Gastroesophageal sphincter (tissue), 4 donors: Measurements from ENCODE around the gene TEX54. TPM values are rescaled to one million over a fixed set of nuclear protein-coding genes. Genes with fewer than 3 reads are reported as not detected.

Experiments
- ATAC-seq: fragments of 150-250 bp; one replicate; pipeline ENCODE4 v1.9.1; 2016; ENCODE audit warnings: mild to moderate bottlenecking, moderate library complexity
- H3K27ac ChIP-seq, 4 donors: fragments of 200-600 bp; sonication (generic) in 3 of 4; 1 replicate in 3 of 4; 2 replicates in 1 of 4; pipeline ENCODE4 v1.5.1; 2016 to 2019
- H3K27me3 ChIP-seq: fragments of 200-600 bp; sonication (generic); one replicate; pipeline ENCODE4 v1.5.1; 2019
- H3K36me3 ChIP-seq, 2 donors: fragments of 200-600 bp; sonication (generic); one replicate each; pipeline ENCODE4 v1.5.1; 2019; ENCODE audit warnings: control low read depth in 1 of 2
- H3K4me1 ChIP-seq, 3 donors: fragments of 200-600 bp; sonication (generic); 1 replicate in 2 of 3; 2 replicates in 1 of 3; pipeline ENCODE4 v1.5.1; 2016 to 2019; ENCODE audit warnings: control low read depth in 2 of 3
- H3K4me3 ChIP-seq, 2 donors: fragments of 200-600 bp; sonication (generic); one replicate each; pipeline ENCODE4 v1.5.1; 2019; ENCODE audit warnings: mild to moderate bottlenecking in 1 of 2, moderate library complexity in 1 of 2
- H3K9me3 ChIP-seq, 3 donors: fragments of 200-600 bp; sonication (generic); one replicate each; pipeline ENCODE4 v1.5.1; 2017 to 2019; ENCODE audit warnings: control low read depth in 2 of 3
- EP300 ChIP-seq: sonication (generic); formaldehyde crosslinking; IDR thresholded peaks from one replicate; pipeline ENCODE4 v1.6.1; 2017; ENCODE audit warnings: antibody characterized with exemption, mild to moderate bottlenecking
- POLR2A ChIP-seq, 2 donors: fragments of 450-650 bp; IDR thresholded peaks; one replicate each; pipeline ENCODE4 v1.6.1; 2017; ENCODE audit warnings: antibody characterized with exemption in 2 of 2, mild to moderate bottlenecking in 2 of 2, moderate library complexity in 1 of 2
- POLR2AphosphoS5 ChIP-seq: sonication (generic); formaldehyde crosslinking; IDR thresholded peaks from one replicate; pipeline ENCODE4 v1.6.1; 2017; ENCODE audit warnings: antibody characterized with exemption
- WGBS, 2 donors: methylation state at CpG; one replicate each; pipeline ENCODE4 v1.1.5; 2018; ENCODE audit warnings: low coverage in 1 of 2; 5-methylcytosine and 5-hydroxymethylcytosine counted together
- total RNA-seq, 4 donors: library from RNA; depleted of rRNA; stranded (reverse); fragments of >200 nt; gene quantifications; one replicate each; pipeline ENCODE4 v1.1.0, GENCODE V29; 2016
- TF ChIP-seq, protein P1 (sequence below), 4 experiments: fragments of 200-600 bp in 2 of 4; fragments of 450-650 bp in 2 of 4; sonication (generic) in 1 of 4; IDR thresholded peaks; one replicate each; pipeline ENCODE4 v1.5.1; 2017 to 2019; ENCODE audit warnings: antibody characterized with exemption in 4 of 4, mild to moderate bottlenecking in 2 of 4, moderate library complexity in 2 of 4

TEX54 gene
- total RNA-seq, 4 donors from 2014 or later, result not detected

GRCh38 chr11:62789576-62789975 is 43.1 kb downstream of the TEX54 start:
- no peak for ATAC-seq
- no peak overlapping the region for H3K4me3 ChIP-seq
- H3K36me3 ChIP-seq, result peaks cover 0 to 53% of the 10 kb centered on the region in 2 donors
- H3K27me3 ChIP-seq, result no peaks in the 10 kb centered on the region
- WGBS, 2 donors, result 20 to 45% methylated on average over 1 to 2 of the region's 3 CpGs
- H3K27ac ChIP-seq, result no peak overlapping the region
- no peaks in the 10 kb centered on the region for H3K9me3 ChIP-seq
- TF ChIP-seq, protein P1, sequence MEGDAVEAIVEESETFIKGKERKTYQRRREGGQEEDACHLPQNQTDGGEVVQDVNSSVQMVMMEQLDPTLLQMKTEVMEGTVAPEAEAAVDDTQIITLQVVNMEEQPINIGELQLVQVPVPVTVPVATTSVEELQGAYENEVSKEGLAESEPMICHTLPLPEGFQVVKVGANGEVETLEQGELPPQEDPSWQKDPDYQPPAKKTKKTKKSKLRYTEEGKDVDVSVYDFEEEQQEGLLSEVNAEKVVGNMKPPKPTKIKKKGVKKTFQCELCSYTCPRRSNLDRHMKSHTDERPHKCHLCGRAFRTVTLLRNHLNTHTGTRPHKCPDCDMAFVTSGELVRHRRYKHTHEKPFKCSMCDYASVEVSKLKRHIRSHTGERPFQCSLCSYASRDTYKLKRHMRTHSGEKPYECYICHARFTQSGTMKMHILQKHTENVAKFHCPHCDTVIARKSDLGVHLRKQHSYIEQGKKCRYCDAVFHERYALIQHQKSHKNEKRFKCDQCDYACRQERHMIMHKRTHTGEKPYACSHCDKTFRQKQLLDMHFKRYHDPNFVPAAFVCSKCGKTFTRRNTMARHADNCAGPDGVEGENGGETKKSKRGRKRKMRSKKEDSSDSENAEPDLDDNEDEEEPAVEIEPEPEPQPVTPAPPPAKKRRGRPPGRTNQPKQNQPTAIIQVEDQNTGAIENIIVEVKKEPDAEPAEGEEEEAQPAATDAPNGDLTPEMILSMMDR (IDR thresholded peaks at IDR 0.05), result no peak
- TF ChIP-seq EP300, result no peak
- no peak for TF ChIP-seq POLR2A (IDR thresholded peaks at IDR 0.05)
- TF ChIP-seq POLR2AphosphoS5, result no peak
- peaks cover 7 to 66% (median 33%) of the 10 kb centered on the region in 3 donors for H3K4me1 ChIP-seq

GRCh38 chr11:62788991-62789390 is 43.6 kb downstream of the TEX54 start:
- H3K9me3 ChIP-seq, result no peaks in the 10 kb centered on the region
- H3K27me3 ChIP-seq, result no peaks in the 10 kb centered on the region
- TF ChIP-seq POLR2AphosphoS5 (no peak), EP300 (no peak), POLR2A (IDR thresholded peaks at IDR 0.05) (no peak)
- TF ChIP-seq, protein P1 (IDR thresholded peaks at IDR 0.05), result no peak
- H3K36me3 ChIP-seq, result peaks cover 0 to 47% of the 10 kb centered on the region in 2 donors
- no peak for ATAC-seq
- WGBS, 2 donors, result 43 to 51% methylated on average over 1 to 2 of the region's 5 CpGs
- no peak overlapping the region for H3K4me3 ChIP-seq
- H3K4me1 ChIP-seq, result peaks cover 7 to 66% (median 33%) of the 10 kb centered on the region in 3 donors
- H3K27ac ChIP-seq, result no peak overlapping the region

DNA sequence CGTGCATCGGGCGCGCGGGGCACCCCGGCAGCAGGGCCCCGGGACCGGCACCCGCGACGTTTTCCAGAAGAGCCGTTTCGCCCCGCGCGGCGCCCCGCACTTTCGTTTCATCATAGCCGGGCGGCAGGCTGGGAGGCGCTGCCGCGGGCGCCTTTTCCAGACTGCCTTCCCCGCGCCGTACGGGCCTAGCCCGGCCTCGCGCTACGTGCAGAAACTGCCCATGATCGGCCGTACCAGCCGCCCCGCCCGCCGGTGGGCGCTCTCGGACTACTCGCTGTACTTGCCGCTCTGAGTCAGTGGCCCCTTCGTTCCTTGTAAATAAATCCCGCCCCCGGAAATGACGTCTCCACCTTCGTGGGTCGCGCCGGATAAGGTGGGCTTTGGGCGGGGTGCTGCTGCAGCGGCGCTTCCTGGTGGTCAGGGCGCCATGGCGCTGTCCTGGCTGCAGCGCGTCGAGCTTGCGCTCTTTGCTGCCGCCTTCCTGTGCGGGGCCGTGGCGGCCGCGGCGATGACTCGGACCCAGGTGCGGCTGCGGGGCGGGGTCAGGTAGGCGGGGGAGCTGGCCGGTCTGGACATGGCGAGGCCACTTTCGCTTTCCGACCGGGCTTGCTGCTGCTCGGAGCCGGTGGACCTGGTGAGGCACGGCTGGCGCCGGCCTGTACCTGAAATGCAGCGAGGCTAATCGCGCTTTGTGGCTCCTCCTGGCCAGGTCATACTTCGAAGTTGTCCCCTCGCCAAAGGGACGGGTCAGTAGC is 45.5 kb downstream of the TEX54 start, which contains the start of gene TMEM179B:
Gene TMEM179B (plus strand): TSS at position 398 of the 755 bp plus-strand sequence. CDS start 30 bp downstream, at position 428.
- ATAC-seq, result peak; percentile 94

GRCh38 chr11:62786318-62787004 is 46.2 kb downstream of the TEX54 start:
- 8% methylated on average over 2 of the region's 51 CpGs; no CpG with 5 or more reads in 1 of the 2 donors for WGBS, 2 donors
- peak; percentile 88 for ATAC-seq
- peak overlapping the region; percentile 92 to 100 (median 96) for H3K27ac ChIP-seq
- no peaks in the 10 kb centered on the region for H3K27me3 ChIP-seq
- H3K4me1 ChIP-seq, result peaks cover 2 to 52% (median 24%) of the 10 kb centered on the region in 3 donors
- TF ChIP-seq POLR2AphosphoS5 (peak; percentile 49), EP300 (no peak), POLR2A (IDR thresholded peaks at IDR 0.05) (no peak)
- TF ChIP-seq, protein P1 (IDR thresholded peaks at IDR 0.05), result peak; percentile 92 to 99 (median 97)
- H3K4me3 ChIP-seq, result peak overlapping the region; percentile 95 to 100
- peaks cover 0 to 48% of the 10 kb centered on the region in 2 donors for H3K36me3 ChIP-seq
- H3K9me3 ChIP-seq, result no peaks in the 10 kb centered on the region

More for the DNA sequence above, 45.5 kb downstream of the TEX54 start, which contains the start of gene TMEM179B:
- Histone ChIP-seq H3K4me3 (peak within 1 kb of the TSS; percentile 95 to 100), H3K27ac (peak within 1 kb of the TSS; percentile 92 to 100 (median 96)), H3K9me3 (no peaks in the 10 kb centered on the region), H3K27me3 (no peaks in the 10 kb centered on the region), H3K36me3 (peaks cover 0 to 43% of the 10 kb centered on the region in 2 donors), H3K4me1 (peaks cover 3 to 57% (median 27%) of the 10 kb centered on the region in 3 donors)
- WGBS, 2 donors, result 0% methylated on average over 1 of the region's 88 CpGs; no CpG with 5 or more reads in 1 of the 2 donors
- TF ChIP-seq POLR2AphosphoS5, result peak; percentile 98
- TF ChIP-seq, protein P1 (IDR thresholded peaks at IDR 0.05), result peak in 3 of 4 experiments; percentile 45 to 70 (median 48)
- peak; percentile 96 to 97 for TF ChIP-seq POLR2A (IDR thresholded peaks at IDR 0.05)
- TF ChIP-seq EP300, result no peak
